ENCODE results near the gene PGLYRP1.

PGLYRP1 gene

DNA sequence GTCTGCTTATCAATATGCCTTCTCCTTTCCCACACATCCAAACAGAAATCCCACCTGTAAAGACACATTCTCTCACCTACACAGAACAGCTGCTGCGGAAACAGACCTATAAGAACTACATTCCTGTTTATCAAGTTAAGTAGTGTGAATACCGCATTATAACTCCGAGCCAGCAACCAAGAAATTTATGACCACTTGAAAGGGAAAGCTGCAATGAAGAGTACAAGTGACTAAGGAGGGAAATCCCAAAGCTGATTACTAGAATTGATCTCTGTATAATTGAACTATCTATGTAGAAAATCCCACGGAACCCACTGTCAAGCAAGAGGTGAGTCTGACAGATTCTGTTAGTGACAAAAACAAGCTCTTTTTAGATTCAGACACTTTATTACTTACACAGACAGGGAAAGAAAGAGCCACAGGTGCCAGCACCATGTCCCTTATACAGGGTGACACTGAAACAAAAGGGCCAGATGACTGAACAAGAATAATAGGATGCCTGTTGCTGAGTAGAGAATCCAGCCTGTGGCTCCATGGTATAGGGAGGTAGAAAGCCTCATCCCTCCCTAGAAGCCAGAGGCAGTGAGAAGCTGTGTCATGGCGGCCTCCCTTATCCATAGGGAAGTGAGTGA lies 19.5 kb upstream of the PGLYRP1 start:
- DNase-seq (ENCODE audit: low read depth), result no peak
- TF ChIP-seq, protein P1, sequence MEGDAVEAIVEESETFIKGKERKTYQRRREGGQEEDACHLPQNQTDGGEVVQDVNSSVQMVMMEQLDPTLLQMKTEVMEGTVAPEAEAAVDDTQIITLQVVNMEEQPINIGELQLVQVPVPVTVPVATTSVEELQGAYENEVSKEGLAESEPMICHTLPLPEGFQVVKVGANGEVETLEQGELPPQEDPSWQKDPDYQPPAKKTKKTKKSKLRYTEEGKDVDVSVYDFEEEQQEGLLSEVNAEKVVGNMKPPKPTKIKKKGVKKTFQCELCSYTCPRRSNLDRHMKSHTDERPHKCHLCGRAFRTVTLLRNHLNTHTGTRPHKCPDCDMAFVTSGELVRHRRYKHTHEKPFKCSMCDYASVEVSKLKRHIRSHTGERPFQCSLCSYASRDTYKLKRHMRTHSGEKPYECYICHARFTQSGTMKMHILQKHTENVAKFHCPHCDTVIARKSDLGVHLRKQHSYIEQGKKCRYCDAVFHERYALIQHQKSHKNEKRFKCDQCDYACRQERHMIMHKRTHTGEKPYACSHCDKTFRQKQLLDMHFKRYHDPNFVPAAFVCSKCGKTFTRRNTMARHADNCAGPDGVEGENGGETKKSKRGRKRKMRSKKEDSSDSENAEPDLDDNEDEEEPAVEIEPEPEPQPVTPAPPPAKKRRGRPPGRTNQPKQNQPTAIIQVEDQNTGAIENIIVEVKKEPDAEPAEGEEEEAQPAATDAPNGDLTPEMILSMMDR (conservative IDR thresholded peaks at IDR 0.05; ENCODE audit: low read depth, low read length), result no peak
- no peak overlapping the region for H3K4me3 ChIP-seq (ENCODE audit: low read depth, low read length)

DNA sequence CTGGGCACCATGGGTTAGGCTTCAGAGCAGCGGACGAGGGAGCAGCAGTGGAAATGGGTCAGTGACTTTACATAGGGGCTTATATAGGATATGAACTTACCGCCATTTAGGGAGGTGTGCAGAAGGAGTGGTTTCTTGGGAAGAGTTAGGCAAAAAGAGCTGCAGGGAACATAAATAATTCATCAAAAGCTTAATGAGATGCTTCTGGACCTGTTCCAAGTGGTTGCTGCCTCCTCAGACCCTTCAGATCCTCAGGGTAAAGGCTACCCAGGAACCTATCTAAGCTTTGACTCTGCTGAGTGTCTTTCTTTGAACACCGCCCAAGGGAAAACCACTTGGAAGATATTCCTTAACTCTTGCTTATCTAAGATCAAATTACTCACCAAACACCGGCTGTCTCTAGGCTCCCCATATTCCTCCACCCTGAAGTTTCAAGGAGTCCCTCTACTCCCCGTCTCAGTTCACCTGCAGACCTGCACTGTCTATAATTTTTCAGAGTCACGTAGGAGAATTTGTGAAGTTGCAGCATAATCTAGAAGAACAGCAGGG lies 18.2 kb upstream of the PGLYRP1 start, which contains the start of gene IGFL4:
Gene IGFL4 (minus strand): TSS at position 51 of the 549 bp plus-strand sequence. CDS start 40 bp downstream, at position 11.
- TF ChIP-seq, protein P1 (conservative IDR thresholded peaks at IDR 0.05; ENCODE audit: low read depth, low read length), result no peak
- no peak within 1 kb of the TSS for H3K4me3 ChIP-seq (ENCODE audit: low read depth, low read length)
- DNase-seq (ENCODE audit: low read depth), result no peak

DNA sequence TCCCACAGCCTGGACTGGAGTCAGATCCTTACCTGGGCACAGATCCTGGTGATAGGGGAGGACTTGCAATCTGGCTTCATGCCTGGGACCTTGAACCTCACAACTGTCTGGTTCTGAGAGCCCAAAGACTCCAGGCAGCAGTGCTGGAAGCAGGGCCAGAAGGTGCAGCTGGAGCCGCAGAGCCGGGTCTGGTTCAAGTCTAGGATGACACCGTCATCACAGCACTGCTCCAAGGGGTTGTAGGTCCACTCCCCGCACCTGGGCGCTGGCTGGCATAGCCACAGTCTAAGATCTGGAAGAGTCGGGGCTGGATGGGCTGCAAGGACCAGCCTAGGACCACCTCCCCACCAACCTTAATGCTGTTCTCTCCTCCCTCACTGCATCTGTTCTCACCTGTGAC lies 17.3 kb upstream of the PGLYRP1 start:
- no peak overlapping the region for H3K4me3 ChIP-seq (ENCODE audit: low read depth, low read length)
- DNase-seq (ENCODE audit: low read depth), result no peak
- TF ChIP-seq, protein P1 (conservative IDR thresholded peaks at IDR 0.05; ENCODE audit: low read depth, low read length), result no peak

DNA sequence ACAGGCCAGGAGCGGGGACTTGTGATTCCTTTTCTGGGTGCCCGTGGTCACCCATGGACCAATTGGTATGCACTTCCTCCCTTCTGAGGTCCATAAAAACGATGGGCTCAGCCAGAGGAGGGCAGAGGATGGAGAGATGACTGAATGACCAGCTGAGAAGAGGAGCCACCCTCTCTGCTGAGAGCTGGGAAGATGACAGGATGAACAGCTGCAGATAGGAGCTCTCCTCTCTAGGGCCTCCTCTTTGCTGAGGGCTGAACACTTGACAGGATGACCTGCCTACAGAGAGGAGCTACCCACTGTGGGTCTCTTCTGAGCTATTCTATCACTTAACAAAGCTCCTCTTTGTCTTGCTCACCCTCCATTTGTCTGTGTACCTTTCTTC lies 13.9 kb upstream of the PGLYRP1 start:
- no peak for DNase-seq (ENCODE audit: low read depth)
- TF ChIP-seq, protein P1 (conservative IDR thresholded peaks at IDR 0.05; ENCODE audit: low read depth, low read length), result no peak
- H3K4me3 ChIP-seq (ENCODE audit: low read depth, low read length), result no peak overlapping the region

DNA sequence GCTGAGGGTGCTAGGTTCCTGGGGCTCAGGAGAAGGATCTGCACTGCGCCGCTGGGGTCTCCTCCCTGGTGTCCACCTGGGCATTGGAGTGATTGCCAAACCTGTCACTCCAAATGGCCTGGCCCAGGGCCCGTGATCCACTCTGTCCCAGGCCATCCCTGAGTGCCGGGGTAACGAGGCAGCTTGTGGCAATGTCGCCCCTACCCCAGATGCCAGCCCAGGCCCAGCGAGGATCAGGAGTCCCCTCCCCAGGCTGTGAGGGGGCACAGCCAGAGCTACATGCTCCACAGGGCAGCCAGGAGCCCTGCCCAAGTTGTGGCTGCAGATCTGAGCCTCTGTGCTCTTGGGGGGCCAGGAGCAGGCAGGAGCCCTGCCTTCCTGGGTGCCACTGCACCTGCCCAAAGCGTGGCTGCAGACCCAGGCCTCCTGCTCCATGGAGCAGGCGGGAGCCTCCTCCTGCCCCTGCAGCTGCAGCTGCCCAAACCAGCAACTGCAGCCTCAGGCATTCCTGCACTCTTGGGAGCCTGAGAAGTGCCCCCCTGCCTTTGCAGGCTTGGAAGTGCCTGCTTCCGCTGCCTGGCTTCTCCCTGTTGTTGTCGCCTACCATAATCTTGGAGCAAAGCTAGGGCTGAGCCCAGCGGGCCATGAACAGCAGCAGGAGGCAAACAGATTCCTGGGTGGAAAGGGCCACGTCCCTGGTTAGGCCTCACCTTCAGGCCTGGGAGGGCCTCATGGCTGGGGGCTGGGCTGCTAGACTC lies 13.3 kb upstream of the PGLYRP1 start:
- H3K4me3 ChIP-seq (ENCODE audit: low read depth, low read length), result no peak overlapping the region
- DNase-seq (ENCODE audit: low read depth), result no peak
- TF ChIP-seq, protein P1 (conservative IDR thresholded peaks at IDR 0.05; ENCODE audit: low read depth, low read length), result no peak

DNA sequence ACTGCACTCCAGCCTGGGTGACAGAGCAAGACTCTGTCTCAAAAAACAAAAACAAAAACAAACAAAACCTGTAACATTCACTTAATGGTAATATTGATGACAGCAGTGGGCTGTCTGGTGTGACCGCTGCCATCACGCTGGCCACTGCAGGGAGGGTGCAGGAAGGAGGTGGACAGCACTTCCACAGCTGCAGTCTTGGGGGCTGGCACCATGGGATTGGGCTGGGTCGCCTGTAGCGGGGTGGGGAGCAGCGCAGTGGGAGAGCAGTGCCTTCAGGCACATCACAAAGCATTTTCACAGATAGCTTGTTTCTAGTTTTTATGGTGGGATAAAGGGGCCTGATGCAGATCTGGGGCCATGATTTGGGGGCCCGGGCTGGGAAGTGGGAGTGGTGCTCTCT lies 12.7 kb upstream of the PGLYRP1 start:
- no peak for DNase-seq (ENCODE audit: low read depth)
- no peak overlapping the region for H3K4me3 ChIP-seq (ENCODE audit: low read depth, low read length)
- TF ChIP-seq, protein P1 (conservative IDR thresholded peaks at IDR 0.05; ENCODE audit: low read depth, low read length), result no peak

Measured in choroid plexus epithelial cell (primary cell).